Islet precursor cell (in vitro differentiated cells): ENCODE data around the gene SLC44A3.

Experiments
- DNase-seq: peaks from one replicate; pipeline ENCODE4 v3.0.0-alpha.2; 2018

The SLC44A3 gene

DNA sequence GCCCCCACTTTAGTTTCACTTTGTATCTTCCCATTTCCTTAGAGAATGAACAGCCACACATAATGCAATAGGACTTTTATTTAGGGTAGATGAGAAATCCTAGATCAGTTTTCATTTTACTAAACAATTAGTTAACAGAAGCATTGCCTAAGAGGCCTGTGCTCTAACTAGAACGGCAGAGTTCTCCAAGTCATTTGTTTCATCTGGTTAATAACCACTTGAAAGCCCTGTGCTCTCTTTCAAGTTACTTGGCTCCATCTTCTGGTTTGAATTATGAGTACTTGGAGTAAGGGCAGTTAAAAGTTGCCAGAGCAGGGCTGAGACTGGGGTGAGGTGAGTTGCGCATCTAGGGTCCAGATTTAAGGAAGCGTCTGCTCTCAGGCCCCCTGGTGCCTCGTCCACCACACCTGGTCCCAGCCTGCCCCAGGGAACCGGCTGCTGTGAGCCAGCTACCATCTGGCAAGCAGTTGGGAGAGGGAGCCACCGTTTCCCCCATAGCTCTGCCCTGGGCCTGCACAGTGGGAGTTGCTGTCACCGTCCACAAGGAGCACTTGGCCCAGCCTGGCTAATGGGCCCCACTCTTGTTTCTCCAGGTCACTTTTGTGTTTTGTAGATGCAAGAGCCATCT, 18.1 kb upstream of the SLC44A3 start:
- peak; percentile 75 for DNase-seq

DNA sequence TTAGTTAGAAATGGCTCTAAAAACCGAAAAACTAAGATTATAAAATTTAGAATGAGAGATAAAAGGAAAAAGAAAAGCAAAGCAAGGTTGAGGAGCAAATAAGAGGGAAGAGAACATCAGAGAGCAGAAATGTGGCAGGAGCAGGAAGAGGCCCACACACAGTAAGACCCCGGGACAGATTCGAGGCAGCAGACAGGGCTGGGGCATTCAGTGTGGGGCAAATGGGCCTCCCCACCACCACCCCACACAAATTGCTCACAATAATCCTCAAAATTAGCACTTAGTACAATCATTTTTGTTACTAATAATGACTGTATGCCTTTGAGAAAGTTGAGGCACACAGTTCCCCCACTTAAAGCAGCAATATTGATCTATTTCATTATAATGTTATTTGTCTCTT, 17.1 kb upstream of the SLC44A3 start:
- DNase-seq, result no peak

DNA sequence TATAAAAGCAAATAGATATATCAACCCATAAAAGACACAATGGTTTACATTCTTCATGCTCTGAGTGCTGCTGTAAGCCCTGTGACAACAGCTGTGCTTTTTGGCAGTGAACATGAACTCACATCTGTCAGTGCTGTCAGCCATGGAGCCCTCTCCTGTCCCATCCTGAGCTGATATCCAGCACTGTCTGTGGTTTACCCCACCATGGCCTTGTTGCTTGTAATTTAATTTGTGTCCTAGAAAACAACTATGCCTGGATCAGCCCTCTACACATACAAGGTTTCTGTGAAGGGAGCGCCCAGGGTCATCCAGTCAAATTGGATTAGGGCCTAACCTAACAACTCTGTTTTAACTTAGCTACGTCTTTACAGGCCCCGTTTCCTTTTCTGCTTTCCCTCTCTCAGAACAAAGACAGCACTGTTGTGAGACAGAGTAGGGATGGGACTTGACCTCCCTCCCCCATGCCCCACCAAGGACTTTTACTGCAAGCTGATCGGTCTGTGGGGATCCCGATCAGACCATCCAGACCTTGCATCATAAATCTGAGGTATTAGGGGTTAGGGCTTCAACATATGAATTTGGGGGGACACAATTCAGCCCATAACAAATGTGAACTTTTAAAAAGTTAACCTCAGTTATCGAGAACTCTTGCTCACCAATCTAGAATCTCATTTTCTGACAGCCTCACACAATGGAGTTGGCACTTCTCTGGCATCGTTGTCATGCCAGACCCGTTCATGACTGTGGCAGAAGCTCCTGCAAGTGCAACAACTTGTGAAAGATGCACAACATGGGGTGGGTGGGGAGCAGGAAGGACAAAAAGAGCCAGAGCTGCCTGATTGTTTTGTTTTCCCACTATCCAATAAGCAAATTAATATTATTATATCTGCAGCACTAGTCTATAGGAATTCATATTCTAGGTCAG, 16.4 kb upstream of the SLC44A3 start:
- DNase-seq, result peak; percentile 78

DNA sequence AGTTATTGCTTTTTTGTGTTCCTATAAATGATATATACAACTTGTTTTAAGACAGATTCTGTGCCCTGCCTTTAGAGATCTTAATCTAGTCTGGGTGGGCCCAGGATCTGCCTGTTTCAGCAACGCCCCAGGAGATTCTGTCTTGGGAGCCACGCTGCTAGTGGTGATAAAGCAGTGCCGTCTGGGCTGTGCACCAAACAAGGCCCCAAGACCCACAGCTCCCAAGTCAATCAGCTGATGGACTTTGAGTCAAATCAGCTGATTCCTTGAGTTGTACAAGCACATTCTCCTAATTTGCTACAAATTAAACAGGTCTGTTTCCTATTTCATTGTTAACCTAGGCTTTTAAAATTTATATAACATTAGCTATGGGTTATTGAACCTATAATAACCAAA, 15.7 kb upstream of the SLC44A3 start:
- no peak for DNase-seq

DNA sequence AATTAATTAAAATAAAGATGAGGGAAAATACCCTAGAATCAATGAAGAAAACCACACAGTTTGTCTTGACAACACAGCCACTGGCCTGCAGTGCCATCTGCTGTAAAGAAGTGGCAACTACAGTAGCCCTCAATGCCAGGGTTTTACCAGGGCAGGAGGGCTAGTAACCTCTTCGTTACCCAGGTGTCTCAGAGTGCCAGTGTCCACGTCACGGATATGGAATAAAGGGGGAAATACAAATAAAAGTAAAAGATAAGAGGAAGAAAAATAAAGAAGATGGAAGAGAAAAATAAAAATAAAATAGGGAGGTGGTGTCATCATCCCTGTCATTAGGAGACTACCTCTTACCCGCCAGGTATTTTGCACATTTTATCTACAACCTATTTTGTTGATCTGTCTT, 14.2 kb upstream of the SLC44A3 start:
- DNase-seq, result peak; percentile 73

DNA sequence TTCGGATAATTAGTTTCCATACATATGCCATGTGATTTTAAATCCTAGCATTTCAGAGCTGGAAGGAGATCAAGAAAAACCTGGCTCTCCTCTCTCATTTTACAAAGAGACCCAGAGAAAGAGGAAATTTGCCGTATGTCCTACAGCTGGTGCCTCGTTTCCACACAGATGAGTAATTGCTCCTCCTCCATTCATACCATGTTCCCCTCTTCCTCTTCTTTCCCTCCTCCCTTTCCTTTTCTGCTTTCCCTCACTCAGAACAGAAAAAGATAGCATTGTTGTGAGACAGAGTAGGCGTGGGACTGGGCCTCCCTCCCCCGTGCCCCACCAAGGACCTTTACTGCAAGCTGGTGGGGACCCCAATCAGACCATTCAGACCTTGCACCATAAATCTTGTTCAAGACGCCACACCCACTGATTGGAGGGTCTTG, 13.7 kb upstream of the SLC44A3 start:
- DNase-seq, result no peak

DNA sequence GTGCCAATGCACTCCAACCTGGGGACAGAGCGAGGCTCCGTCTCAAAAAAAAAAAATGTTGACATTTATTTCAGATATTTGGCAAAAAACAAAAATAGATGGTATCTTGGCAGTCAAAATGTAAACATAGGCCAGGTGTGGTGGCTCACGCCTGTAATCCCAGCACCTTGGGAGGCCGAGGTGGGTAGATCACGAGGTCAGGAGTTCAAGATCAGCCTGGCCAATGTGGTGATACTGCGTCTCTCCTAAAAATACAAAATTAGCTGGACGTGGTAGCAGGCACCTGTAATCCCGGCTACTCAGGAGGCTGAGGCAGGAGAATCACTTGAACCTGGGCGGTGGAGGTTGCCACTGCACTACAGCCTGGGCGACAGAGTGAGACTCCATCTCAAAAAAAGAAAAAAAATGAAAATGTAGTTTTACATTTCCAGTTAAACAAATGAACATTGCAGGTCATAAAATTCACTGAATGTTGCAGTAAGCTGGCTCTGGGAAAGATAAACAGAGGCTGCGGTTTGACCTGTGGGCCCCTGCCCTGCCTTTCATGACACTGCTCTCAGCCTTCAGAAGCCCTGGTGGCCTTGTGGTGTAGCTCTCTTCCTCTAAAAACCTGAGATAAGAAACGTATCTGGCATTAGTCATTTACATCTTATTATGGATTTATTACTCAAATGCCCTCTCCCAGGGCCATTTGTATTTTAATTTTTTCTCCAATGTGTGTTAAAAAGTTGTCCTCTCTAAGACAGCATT, 12.2 kb upstream of the SLC44A3 start:
- no peak for DNase-seq

DNA sequence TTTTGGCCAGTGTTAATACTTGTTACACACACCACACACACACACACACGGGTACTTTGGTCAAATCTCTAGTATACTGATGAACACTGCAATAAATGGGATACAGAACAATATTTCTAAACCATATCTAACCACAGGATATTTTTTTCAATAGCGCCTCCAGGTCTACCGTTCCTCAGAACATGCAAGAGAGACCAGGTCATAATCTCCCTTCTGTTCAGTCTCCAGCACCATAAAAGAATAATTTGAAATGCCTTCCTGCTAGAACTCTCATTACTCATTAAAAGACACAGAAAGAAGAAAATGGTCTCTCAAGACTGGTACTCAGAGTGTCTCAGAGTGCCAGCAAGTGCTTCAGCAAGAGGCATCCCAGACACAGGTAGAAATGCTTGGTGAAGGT, 11.5 kb upstream of the SLC44A3 start:
- DNase-seq, result no peak

DNA sequence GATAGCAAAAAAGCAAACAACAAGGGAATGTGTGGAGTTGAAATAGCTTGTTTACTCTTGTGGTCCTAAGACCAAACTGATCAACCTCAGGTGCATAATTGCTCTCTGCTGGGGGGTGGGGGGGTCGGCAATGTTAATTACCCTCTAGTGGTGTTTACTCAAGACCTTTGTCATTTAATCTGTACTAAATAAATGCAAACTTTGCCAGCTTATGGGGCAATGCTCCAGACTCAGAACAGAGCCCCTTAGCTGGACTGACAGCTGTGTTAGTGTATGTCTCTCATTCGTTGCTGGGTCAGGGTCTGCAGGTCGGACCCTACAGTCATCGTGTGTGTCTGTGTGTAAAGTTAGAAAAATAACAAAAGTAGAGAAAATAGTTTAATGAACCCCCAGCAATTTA, 7.2 kb upstream of the SLC44A3 start:
- DNase-seq, result no peak

DNA sequence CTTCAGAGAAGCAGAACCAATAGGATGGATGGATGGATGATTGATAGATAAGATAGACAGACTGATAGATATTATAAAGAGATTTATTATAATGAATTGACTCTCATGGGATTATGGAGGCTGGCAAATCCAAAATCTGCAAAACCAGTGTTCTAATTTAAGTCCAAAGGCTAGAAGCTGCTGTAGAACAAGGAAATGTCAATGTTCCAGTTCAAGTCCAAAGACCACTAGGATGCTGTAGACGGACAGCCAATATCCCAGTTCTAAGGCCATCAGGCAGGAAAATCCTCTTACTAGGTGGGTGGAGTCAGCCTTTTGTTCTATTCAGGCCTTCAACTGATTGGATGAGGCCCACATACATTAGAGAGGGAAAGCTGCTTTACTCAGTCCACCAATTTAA, 4.1 kb upstream of the SLC44A3 start:
- no peak for DNase-seq

DNA sequence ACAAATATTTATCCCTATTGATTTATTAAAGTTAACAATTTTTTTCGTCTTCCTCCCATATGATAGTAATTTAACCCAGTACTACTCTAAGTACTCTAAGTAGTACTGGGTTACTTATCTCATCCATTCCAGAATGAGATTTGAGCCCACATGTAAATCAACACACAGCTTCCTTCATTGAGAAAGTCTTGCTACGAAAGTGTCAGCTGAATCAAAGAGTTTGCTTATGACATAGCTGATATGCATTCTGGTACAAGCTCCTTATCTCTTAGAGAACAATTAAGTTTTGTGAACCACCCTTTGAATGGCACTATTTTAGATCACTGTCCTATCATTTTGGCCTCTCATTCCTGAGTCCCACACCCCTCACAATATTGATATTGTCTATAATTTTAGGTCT, 2.4 kb upstream of the SLC44A3 start:
- DNase-seq, result no peak

DNA sequence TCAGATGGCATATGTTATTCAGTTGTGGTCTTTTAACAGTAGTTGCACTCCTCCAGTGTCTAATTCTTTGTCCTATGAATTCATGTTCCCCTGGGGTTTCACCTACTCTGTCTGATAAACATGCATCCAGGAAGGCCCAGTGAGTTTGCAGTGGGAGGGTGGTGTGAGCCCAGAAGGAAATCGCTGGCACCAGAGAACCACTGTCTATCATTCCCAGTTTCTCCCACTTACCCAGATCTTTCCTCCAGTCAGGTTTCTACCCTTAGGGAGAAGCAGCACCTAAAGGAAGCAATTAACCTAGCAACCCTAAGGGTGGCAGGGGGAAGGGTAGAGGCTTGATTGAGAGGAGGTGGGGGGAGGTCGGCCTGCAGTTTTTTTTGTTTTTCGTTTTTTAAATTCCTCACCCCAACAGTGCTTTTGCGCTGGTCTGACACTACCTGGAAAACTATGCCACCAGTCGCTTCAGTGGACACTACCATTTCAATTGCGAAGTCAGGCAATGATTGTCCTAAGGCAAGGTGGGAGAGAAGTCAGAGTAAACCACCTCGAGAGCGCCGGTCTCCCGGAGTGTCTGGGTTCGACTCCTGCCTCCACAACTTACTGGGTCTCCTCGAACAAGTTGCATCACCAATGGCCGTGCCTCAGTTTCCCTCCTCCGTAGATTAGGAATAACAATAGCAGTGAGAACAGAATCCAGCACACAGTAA, 766 bp upstream of the SLC44A3 start:
- no peak for DNase-seq

DNA sequence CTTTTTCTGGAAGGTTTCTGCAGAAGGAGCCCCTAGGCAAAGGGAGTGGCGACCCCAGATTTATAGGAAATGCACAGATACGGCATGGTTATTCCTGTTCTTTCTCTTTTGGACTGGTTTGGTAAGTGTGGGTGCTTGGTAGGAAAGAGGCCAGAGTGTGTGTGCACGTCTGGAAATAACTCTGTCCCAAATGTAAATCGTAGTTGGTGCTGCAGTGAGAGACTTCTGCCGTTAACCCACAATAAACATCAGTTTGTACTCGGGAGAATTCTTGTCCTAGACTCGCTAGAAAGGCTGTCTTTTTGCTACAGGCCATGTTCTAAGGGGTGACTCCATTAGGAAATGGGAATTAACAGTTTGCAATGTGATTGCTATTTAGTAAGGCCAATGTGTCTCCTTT, 779 bp downstream of the SLC44A3 start:
- no peak for DNase-seq

DNA sequence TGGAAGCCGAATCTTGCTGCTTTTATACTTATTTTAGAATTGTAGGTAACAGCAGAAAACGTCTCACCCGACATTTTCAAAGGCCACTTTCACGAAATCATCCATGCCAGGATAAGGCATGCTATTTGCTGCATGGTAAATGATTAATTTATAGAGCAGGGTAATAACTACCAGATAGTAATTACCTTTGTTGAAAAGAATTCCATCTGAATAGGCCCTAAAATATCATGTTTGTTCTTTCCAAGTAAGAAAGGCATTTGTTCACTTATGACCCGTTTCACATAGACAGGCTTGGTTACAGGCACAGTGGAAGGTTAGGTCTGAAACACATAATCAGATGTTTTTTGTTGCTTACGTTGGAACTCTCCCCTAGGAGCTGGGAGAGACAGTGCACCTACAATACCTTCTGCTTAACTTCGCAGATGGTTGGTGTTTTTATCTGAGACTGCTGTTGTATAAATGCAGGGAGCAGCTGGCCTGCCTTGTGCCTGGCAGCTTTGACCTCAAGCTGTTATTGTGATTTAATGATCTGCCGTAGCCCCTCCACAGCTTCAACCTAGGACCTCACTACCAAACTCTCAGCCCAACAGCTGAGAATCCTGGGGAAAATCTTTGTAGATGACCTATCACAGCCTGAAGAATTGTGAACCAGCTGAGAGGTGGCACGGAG, 1.6 kb downstream of the SLC44A3 start:
- DNase-seq, result no peak

DNA sequence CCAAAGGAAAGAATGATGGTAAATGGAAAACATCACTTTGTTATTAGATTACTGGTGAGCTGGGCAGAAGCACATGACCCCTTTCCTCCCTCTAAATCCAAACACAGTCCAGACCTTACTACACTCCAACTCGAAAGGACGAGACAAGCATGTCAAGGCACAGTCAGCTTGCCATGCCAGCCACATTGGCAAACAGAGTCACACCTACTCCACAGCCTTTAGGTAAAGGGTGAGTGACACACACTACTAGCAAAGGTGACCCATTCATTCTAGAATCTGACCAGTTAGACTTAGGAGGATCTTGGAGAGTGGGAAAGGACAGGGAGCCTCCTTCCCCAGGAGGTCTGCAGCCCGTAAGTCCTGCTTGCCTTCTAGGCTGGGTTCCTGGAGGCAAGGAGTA, 3.0 kb downstream of the SLC44A3 start:
- DNase-seq, result no peak

DNA sequence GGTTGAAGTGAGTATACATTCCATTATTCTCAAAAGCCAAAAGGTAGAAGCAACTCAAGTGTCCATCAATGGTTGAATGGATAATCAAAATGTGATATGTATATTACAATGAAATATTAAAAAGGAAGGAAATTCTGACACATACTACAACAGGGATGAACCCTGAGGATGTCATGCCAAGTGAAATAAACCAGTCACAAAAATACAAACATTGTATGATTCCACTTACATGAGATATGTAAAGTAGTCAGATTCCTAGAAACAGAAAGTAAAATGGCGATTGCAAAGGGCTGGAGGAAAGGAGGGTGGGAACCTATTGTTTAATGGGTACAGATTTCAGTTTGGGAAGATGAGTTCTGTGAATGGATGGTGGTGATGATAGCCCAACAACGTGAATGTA, 5.8 kb downstream of the SLC44A3 start:
- DNase-seq, result no peak

DNA sequence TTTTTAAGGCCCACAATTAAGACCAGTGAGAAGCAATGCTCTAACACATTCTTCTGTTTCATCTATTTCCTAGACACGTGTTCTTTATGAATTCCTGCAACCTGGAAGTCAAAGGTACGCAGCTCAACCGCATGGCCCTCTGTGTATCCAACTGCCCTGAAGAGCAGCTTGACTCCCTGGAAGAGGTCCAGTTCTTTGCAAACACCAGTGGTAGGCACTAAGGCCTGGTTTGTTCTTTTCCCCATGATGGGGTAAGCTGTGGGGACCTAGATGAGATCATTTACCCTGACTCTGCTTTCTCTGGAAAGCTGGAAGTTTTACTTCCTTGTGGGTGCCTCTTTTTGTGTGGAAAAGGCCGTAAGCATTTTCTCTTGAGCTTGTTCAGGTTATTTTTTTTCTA, 7.3 kb downstream of the SLC44A3 start:
- DNase-seq, result no peak

DNA sequence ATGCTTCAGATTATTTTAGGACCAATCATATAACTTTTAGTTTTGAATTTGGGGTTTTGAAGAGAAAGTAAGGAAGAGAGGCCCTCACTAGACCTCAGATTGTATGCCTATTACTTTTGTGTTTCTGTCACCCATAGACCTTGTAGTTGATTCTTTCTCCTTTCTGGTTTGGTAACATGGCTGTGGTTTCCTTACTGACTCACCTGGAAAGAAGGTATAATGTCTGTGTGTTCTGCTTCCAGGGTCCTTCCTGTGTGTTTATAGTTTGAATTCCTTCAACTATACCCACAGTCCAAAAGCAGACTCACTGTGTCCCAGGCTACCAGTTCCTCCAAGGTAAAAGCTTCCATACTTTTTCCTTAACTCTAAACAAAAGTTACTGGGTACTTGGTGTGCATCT, 8.1 kb downstream of the SLC44A3 start:
- DNase-seq, result no peak

DNA sequence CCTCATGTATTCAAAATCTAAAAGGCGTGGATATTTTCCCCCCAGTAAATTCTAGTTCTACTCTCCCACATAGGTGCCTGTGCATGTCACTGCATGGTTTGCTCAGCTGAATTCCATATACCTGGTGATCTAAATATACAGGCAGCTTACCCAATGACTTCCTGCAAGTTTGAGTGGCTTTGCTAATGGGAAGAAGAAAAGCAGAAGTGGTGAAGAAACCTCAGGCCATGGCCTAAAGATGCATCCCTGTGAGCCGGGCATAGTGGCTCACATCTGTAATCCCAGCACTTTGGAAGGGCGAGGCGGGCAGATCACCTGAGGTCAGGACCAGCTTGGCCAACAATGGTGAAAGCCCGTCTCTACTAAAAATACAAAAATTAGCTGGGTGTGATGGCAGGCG, 11.5 kb downstream of the SLC44A3 start:
- no peak for DNase-seq

DNA sequence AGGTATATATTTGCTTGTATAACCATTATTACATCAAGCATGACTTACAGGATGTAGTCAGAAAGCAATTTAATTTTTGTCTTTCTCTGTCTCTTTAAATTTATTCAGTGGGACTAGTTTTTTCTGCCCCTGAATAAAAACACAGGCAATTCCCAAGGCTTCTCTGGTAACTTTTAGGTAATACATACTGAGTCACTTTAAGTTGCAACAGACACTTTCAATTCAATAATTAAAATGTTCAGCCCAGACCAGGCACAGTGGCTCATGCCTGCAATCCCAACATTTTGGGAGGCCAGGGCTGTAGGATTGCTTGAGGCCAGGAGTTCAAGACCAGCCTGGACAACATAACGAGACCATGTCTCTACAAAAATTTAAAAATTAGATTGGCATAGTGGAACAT, 12.3 kb downstream of the SLC44A3 start:
- DNase-seq, result no peak

DNA sequence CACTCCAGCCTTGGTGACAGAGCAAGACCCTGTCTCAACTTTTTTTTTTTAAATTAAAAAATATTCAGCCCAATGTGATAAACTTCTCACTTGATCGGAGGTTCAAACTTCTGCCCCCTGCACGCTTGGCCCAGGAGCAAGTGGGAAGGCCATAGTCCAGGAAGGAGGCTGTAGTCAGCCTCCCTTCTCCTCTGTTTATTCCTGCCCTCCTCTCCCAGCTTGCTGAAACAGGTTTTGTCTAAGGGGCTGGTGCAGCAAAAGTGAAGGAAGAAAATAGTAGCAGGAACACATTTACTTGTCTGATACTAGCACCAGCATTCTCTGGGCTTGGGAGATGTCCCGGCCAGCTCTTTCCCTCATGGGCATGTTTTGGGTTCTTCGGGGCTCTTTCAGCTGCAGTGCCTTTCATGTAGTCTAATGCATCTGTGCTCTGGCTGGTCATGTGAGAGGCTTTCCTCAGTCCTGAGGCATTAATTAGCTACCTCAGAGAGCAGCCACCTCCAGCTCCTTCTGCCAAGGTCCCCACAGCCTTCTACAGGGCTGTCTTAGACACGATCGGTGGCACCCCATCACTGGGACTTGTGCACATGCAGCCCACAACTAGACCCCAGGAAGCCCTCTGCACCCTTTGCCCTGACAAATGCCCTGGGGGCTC, 12.9 kb downstream of the SLC44A3 start:
- DNase-seq, result no peak

DNA sequence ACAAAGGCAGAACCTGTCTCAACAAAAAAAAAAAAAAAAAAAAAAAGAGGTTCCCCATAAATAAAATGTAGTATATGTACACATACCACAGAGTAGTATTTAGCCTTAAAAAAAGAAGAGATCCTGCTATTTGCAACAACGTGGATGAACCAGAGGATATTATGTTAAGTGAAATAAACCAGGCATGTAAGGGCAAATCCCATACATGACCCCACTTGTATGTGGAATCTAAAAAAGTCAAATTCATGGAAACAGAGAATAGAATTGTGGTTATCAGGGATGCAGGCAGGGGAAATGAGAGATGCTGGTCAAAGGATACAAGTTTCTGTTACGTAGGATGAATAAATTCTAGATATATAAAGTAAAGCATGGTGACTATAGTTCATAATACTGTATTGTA, 16.7 kb downstream of the SLC44A3 start:
- DNase-seq, result no peak
